Liver (tissue), 9 donors: ENCODE data around the gene CDH23. TPM values are rescaled to one million over a fixed set of nuclear protein-coding genes. Genes with fewer than 3 reads are reported as not detected.

Source experiments
- DNase-seq: peaks from one replicate; pipeline ENCODE4 v3.0.0-alpha.2; 2017; ENCODE audit warnings: low spot score
- H3K27ac ChIP-seq, 2 donors: one replicate each; pipeline ENCODE4 v1.7.0; 2013; ENCODE audit warnings: inconsistent platforms in 2 of 2, low read length in 2 of 2, control low read depth in 1 of 2, low read depth in 1 of 2, mild to moderate bottlenecking in 1 of 2
- H3K27me3 ChIP-seq, 4 donors: one replicate each; pipeline versions ENCODE4 v1.6.1 to v1.7.0; 2013; ENCODE audit warnings: low read length in 3 of 4, inconsistent platforms in 1 of 4, mild to moderate bottlenecking in 1 of 4, moderate library complexity in 1 of 4; ENCODE audit not compliant: control insufficient read depth in 4 of 4, insufficient read depth in 4 of 4
- H3K36me3 ChIP-seq, 4 donors: one replicate each; pipeline versions ENCODE4 v1.6.1 to v1.7.0; 2013; ENCODE audit warnings: low read length in 3 of 4, mild to moderate bottlenecking in 3 of 4, low read depth in 1 of 4, moderate library complexity in 1 of 4; ENCODE audit not compliant: control insufficient read depth in 4 of 4, insufficient read depth in 3 of 4
- H3K4me1 ChIP-seq, 4 donors: one replicate each; pipeline versions ENCODE4 v1.6.1 to v1.7.0; 2013; ENCODE audit warnings: low read length in 3 of 4, mild to moderate bottlenecking in 3 of 4, moderate library complexity in 1 of 4; ENCODE audit not compliant: control insufficient read depth in 4 of 4, insufficient read depth in 4 of 4
- H3K4me3 ChIP-seq, 3 donors: one replicate each; pipeline versions ENCODE4 v1.6.1 to v1.7.0; 2013; ENCODE audit warnings: low read length in 3 of 3, control low read depth in 1 of 3, low read depth in 1 of 3, mild to moderate bottlenecking in 1 of 3
- H3K9ac ChIP-seq, 2 donors: one replicate each; pipeline ENCODE4 v1.7.0; 2013; ENCODE audit warnings: low read length in 2 of 2, mild to moderate bottlenecking in 2 of 2, moderate library complexity in 2 of 2, control low read depth in 1 of 2, low read depth in 1 of 2
- H3K9me3 ChIP-seq, 4 donors: one replicate each; pipeline versions ENCODE4 v1.6.1 to v1.7.0; 2013; ENCODE audit warnings: low read length in 3 of 4; ENCODE audit not compliant: control insufficient read depth in 4 of 4
- ATF3 ChIP-seq: IDR thresholded peaks from 2 replicates; pipeline ENCODE4 v1.6.1; 2016; ENCODE audit warnings: antibody characterized with exemption
- EGR1 ChIP-seq, 2 donors: IDR thresholded peaks; 2 replicates each; pipeline ENCODE4 v1.6.1; 2016 to 2018; ENCODE audit warnings: antibody characterized with exemption in 2 of 2, low read depth in 2 of 2
- FOXA1 ChIP-seq: IDR thresholded peaks from 2 replicates; pipeline ENCODE4 v1.6.1; 2016; ENCODE audit warnings: antibody characterized with exemption
- FOXA2 ChIP-seq: IDR thresholded peaks from 2 replicates; pipeline ENCODE4 v1.6.1; 2016; ENCODE audit warnings: antibody characterized with exemption
- GABPA ChIP-seq, 2 donors: IDR thresholded peaks in 1 of 2; conservative IDR thresholded peaks in 1 of 2; 2 replicates each; pipeline ENCODE4 v1.6.1; 2016; ENCODE audit warnings: antibody characterized with exemption in 2 of 2, mild to moderate bottlenecking in 1 of 2, moderate library complexity in 1 of 2
- HNF4A ChIP-seq, 2 donors: conservative IDR thresholded peaks; 2 replicates each; pipeline ENCODE4 v1.6.1; 2016; ENCODE audit warnings: antibody characterized with exemption in 2 of 2, mild to moderate bottlenecking in 2 of 2
- HNF4G ChIP-seq: IDR thresholded peaks from 2 replicates; pipeline ENCODE4 v1.6.1; 2016; ENCODE audit warnings: antibody characterized with exemption
- JUND ChIP-seq, 2 donors: IDR thresholded peaks; 2 replicates each; pipeline ENCODE4 v1.6.1; 2016; ENCODE audit warnings: antibody characterized with exemption in 2 of 2
- NR2F2 ChIP-seq: IDR thresholded peaks from 2 replicates; pipeline ENCODE4 v1.6.1; 2016; ENCODE audit warnings: antibody characterized with exemption
- RAD21 ChIP-seq, 2 donors: IDR thresholded peaks; 2 replicates each; pipeline ENCODE4 v1.6.1; 2016; ENCODE audit warnings: antibody characterized with exemption in 2 of 2, mild to moderate bottlenecking in 2 of 2
- REST ChIP-seq: IDR thresholded peaks from 2 replicates; pipeline ENCODE4 v1.6.1; 2016; ENCODE audit warnings: antibody characterized with exemption, mild to moderate bottlenecking
- RXRA ChIP-seq, 2 donors: IDR thresholded peaks; 2 replicates each; pipeline ENCODE4 v1.6.1; 2017 to 2018; ENCODE audit warnings: antibody characterized with exemption in 2 of 2, mild to moderate bottlenecking in 1 of 2
- SP1 ChIP-seq: IDR thresholded peaks from 2 replicates; pipeline ENCODE4 v1.6.1; 2018; ENCODE audit warnings: antibody characterized with exemption, mild to moderate bottlenecking
- YY1 ChIP-seq: IDR thresholded peaks from 2 replicates; pipeline ENCODE4 v1.6.1; 2016; ENCODE audit warnings: antibody characterized with exemption, mild to moderate bottlenecking
- WGBS: extraction: QIAGEN DNeasy Blood & Tissue Kit; methylation state at CpG from one replicate; pipeline ENCODE4 v1.1.7; 2013; 5-methylcytosine and 5-hydroxymethylcytosine counted together
- polyA plus RNA-seq, 2 donors: library from polyadenylated mRNA; stranded (reverse) in 1 of 2; unstranded in 1 of 2; fragments of 200-250 nt in 1 of 2; fragments of >200 nt in 1 of 2; fragmentation: Nextera tagmentation in 1 of 2; extraction: Ambion mirVana in 1 of 2; gene quantifications; one replicate each; pipeline versions ENCODE4 v1.2.1 to v1.2.3, GENCODE V29; 2013 to 2015
- total RNA-seq, 2 donors: library from RNA; depleted of rRNA; stranded (reverse); fragments of >200 nt; gene quantifications; one replicate each; pipeline ENCODE4 v1.2.3, GENCODE V29; 2014
- TF ChIP-seq, protein P1 (sequence below): IDR thresholded peaks from 2 replicates; pipeline ENCODE4 v1.6.1; 2016; ENCODE audit warnings: antibody characterized with exemption
- TF ChIP-seq, protein P2 (sequence below): fragments of 150-350 bp; IDR thresholded peaks from 2 replicates; pipeline ENCODE4 v1.5.1; 2017; ENCODE audit warnings: improper control_type of control experiment, low read depth, low read length; ENCODE audit not compliant: missing input control
- TF ChIP-seq, protein P3 (sequence below): IDR thresholded peaks from 2 replicates; pipeline ENCODE4 v1.6.1; 2016; ENCODE audit warnings: antibody characterized with exemption
- donor health status: healthy.
- donor health status: healthy.
- donor health status: healthy.
- donor health status: healthy.
- donor health status: healthy.

The CDH23 gene
- total and polyA plus RNA-seq, 4 donors: 1.5 to 4.7 (median 3.4) TPM

- no peak overlapping the region for H3K9ac ChIP-seq
- H3K27me3 ChIP-seq: no peaks in the 10 kb centered on the region
- H3K36me3 ChIP-seq: no peaks in the 10 kb centered on the region
- no peak overlapping the region for H3K27ac ChIP-seq
- peaks cover 11 to 27% (median 18%) of the 10 kb centered on the region in 4 donors for H3K4me1 ChIP-seq
- TF ChIP-seq HNF4G: no peak
- TF ChIP-seq ATF3: no peak
- TF ChIP-seq, protein P1, sequence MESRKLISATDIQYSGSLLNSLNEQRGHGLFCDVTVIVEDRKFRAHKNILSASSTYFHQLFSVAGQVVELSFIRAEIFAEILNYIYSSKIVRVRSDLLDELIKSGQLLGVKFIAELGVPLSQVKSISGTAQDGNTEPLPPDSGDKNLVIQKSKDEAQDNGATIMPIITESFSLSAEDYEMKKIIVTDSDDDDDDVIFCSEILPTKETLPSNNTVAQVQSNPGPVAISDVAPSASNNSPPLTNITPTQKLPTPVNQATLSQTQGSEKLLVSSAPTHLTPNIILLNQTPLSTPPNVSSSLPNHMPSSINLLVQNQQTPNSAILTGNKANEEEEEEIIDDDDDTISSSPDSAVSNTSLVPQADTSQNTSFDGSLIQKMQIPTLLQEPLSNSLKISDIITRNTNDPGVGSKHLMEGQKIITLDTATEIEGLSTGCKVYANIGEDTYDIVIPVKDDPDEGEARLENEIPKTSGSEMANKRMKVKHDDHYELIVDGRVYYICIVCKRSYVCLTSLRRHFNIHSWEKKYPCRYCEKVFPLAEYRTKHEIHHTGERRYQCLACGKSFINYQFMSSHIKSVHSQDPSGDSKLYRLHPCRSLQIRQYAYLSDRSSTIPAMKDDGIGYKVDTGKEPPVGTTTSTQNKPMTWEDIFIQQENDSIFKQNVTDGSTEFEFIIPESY: no peak
- TF ChIP-seq RAD21 (IDR thresholded peaks at IDR 0.05): no peak
- no peak for TF ChIP-seq YY1
- no peak for TF ChIP-seq NR2F2
- no peak for TF ChIP-seq HNF4A (conservative IDR thresholded peaks at IDR 0.05)
- no peak for TF ChIP-seq GABPA (IDR thresholded peaks at IDR 0.05 in 1 of 2, conservative IDR thresholded peaks at IDR 0.05 in 1 of 2)
- no peak for TF ChIP-seq FOXA2
- TF ChIP-seq JUND (IDR thresholded peaks at IDR 0.05): no peak
- no peak for TF ChIP-seq REST
- TF ChIP-seq, protein P2, sequence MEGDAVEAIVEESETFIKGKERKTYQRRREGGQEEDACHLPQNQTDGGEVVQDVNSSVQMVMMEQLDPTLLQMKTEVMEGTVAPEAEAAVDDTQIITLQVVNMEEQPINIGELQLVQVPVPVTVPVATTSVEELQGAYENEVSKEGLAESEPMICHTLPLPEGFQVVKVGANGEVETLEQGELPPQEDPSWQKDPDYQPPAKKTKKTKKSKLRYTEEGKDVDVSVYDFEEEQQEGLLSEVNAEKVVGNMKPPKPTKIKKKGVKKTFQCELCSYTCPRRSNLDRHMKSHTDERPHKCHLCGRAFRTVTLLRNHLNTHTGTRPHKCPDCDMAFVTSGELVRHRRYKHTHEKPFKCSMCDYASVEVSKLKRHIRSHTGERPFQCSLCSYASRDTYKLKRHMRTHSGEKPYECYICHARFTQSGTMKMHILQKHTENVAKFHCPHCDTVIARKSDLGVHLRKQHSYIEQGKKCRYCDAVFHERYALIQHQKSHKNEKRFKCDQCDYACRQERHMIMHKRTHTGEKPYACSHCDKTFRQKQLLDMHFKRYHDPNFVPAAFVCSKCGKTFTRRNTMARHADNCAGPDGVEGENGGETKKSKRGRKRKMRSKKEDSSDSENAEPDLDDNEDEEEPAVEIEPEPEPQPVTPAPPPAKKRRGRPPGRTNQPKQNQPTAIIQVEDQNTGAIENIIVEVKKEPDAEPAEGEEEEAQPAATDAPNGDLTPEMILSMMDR: no peak
- TF ChIP-seq FOXA1: no peak
- no peak for DNase-seq
- WGBS: 86% methylated on average over 10 of the region's 10 CpGs
- no peak overlapping the region for H3K4me3 ChIP-seq
- H3K9me3 ChIP-seq: no peaks in the 10 kb centered on the region
Measured at GRCh38 chr10:71622154-71622526, 225.4 kb downstream of the CDH23 start.

GRCh38 chr10:71622616-71623015 is 225.9 kb downstream of the CDH23 start:
- Histone ChIP-seq H3K4me1 (peaks cover 11 to 23% (median 17%) of the 10 kb centered on the region in 4 donors), H3K9me3 (no peaks in the 10 kb centered on the region), H3K9ac (no peak overlapping the region), H3K27me3 (no peaks in the 10 kb centered on the region), H3K27ac (no peak overlapping the region), H3K36me3 (no peaks in the 10 kb centered on the region), H3K4me3 (no peak overlapping the region)
- DNase-seq: no peak
- TF ChIP-seq NR2F2 (no peak), FOXA1 (no peak), RXRA (IDR thresholded peaks at IDR 0.05) (no peak), GABPA (IDR thresholded peaks at IDR 0.05 in 1 of 2, conservative IDR thresholded peaks at IDR 0.05 in 1 of 2) (no peak), FOXA2 (no peak), SP1 (no peak), HNF4G (no peak), REST (no peak), YY1 (no peak), EGR1 (IDR thresholded peaks at IDR 0.05; ENCODE audit: low read depth in 2 of 2) (no peak), JUND (IDR thresholded peaks at IDR 0.05) (no peak)
- TF ChIP-seq, protein P1: no peak
- TF ChIP-seq, protein P3, sequence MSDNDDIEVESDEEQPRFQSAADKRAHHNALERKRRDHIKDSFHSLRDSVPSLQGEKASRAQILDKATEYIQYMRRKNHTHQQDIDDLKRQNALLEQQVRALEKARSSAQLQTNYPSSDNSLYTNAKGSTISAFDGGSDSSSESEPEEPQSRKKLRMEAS: no peak
- 87% methylated on average over 8 of the region's 8 CpGs for WGBS
